Measurements from ENCODE around the gene PCSK6. TPM values are rescaled to one million over a fixed set of nuclear protein-coding genes. Genes with fewer than 3 reads are reported as not detected.

Gene PCSK6
- total RNA-seq, 1 donor from 2014 or later: 3.7 TPM

- no peak for TF ChIP-seq CTCF (conservative IDR thresholded peaks at IDR 0.05; ENCODE audit: low read depth, low read length)
- no peak overlapping the region for H3K4me3 ChIP-seq (ENCODE audit: low read depth, low read length)
- no peak for DNase-seq (ENCODE audit: low read depth)
Observed at GRCh38 chr15:101316529-101316928, 173.0 kb downstream of the PCSK6 start.

GRCh38 chr15:101315736-101316135, 173.8 kb downstream of the PCSK6 start:
- TF ChIP-seq CTCF (conservative IDR thresholded peaks at IDR 0.05; ENCODE audit: low read depth, low read length): no peak
- DNase-seq (ENCODE audit: low read depth): no peak
- H3K4me3 ChIP-seq (ENCODE audit: low read depth, low read length): no peak overlapping the region

- no peak for DNase-seq (ENCODE audit: low read depth)
- no peak overlapping the region for H3K4me3 ChIP-seq (ENCODE audit: low read depth, low read length)
- TF ChIP-seq CTCF (conservative IDR thresholded peaks at IDR 0.05; ENCODE audit: low read depth, low read length): no peak
Observed at GRCh38 chr15:101314336-101315125, 175.0 kb downstream of the PCSK6 start.

GRCh38 chr15:101313041-101313761, 176.3 kb downstream of the PCSK6 start:
- no peak for DNase-seq (ENCODE audit: low read depth)
- no peak for TF ChIP-seq CTCF (conservative IDR thresholded peaks at IDR 0.05; ENCODE audit: low read depth, low read length)
- H3K4me3 ChIP-seq (ENCODE audit: low read depth, low read length): no peak overlapping the region

GRCh38 chr15:101310508-101310907, 179.0 kb downstream of the PCSK6 start:
- no peak overlapping the region for H3K4me3 ChIP-seq (ENCODE audit: low read depth, low read length)
- TF ChIP-seq CTCF (conservative IDR thresholded peaks at IDR 0.05; ENCODE audit: low read depth, low read length): no peak
- no peak for DNase-seq (ENCODE audit: low read depth)

- no peak for DNase-seq (ENCODE audit: low read depth)
- no peak for TF ChIP-seq CTCF (conservative IDR thresholded peaks at IDR 0.05; ENCODE audit: low read depth, low read length)
- no peak overlapping the region for H3K4me3 ChIP-seq (ENCODE audit: low read depth, low read length)
Observed at GRCh38 chr15:101310161-101310480, 179.4 kb downstream of the PCSK6 start.
